GM19328 (cell line): ENCODE data around the gene KMT2D.

Experiments
- ATAC-seq: cut with Tn5 transposase; IDR thresholded peaks from one replicate; pipeline ENCODE4 v1.9.1; 2021; ENCODE audit warnings: mild to moderate bottlenecking, moderate library complexity; ENCODE audit not compliant: unreplicated experiment

KMT2D gene

DNA sequence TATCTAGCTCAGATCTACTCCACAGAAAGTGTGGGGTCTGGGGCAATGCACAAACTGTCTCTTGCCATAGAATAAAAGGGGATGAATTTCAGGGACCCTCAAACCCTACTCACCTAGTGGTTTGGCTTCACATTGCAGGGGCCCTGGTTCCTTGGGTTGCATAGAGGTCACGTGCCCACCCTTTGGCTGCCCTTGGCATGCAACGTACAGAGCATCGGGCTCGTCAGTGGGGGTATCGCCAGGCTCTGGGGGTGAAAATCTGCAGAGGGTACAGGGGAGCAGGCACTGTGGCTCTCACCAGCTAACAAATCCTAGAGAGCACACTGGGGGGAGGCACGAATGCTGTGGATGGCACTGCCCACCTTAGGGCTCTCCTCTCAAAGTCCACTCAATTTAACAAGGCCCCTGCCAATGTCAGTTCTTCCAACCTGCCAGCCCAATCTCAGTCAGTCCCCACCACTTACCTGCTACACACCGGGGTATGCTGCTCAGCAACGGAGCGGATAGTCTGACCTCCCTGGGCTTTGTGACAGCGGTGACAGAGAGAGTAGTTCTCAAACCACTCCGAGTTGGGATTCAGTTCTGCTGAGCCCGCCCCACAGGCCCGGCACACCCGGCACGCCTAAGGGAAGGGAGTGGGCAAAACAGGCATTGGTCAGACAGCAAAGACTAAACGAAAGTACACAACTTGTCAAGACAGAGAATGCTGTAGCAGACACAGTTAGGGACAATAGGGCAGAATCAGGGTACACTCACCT lies 8.0 kb downstream of the KMT2D start:
- no peak for ATAC-seq

DNA sequence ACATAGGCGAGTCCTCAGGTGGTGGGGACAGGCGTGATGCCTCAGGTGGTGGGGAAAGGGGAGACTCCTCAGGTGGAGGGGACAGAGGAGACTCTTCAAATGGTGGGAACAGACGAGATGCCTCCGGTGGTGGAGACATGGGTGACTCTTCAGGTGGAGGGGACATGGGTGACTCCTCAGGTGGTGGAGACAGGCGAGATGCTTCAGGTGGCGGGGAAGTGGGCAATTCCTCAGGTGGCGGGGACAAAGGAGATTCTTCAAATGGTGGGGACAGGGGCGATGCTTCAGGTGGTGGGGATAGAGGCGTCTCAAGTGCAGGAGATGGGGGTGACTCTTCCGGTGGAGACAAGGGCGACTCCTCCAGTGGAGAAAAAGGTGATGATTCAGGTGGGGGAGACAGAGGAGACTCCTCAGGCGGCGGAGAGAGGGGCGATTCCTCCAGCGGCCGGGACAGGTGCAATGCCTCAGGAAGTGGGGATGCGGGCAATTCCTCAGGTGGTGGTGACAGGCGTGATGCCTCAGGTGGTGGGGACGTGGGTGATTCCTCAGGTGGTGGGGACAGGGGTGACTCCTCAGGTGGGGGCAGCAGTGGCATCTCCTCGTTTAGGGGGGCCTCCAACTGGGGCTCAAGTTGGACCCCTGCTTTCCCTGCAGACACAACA lies 8.7 kb downstream of the KMT2D start:
- ATAC-seq: no peak

DNA sequence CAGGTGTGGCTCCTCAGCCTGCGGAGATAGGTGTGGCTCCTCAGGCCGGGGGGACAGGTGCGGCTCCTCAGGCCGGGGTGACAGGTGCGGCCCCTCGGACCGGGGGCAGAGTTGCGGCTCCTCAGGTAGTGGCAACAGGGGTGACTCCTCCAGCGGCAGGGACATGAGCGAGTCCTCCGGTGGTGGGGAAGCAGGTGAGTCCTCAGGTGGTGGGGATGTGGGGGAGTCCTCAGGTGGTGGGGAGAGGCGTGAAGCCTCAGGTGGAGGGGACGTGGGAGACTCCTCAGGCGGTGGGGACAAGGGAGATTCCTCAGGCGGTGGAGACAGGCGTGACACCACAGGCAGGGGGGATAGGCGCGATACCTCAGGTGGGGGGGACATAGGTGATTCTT lies 9.2 kb downstream of the KMT2D start:
- ATAC-seq: no peak

DNA sequence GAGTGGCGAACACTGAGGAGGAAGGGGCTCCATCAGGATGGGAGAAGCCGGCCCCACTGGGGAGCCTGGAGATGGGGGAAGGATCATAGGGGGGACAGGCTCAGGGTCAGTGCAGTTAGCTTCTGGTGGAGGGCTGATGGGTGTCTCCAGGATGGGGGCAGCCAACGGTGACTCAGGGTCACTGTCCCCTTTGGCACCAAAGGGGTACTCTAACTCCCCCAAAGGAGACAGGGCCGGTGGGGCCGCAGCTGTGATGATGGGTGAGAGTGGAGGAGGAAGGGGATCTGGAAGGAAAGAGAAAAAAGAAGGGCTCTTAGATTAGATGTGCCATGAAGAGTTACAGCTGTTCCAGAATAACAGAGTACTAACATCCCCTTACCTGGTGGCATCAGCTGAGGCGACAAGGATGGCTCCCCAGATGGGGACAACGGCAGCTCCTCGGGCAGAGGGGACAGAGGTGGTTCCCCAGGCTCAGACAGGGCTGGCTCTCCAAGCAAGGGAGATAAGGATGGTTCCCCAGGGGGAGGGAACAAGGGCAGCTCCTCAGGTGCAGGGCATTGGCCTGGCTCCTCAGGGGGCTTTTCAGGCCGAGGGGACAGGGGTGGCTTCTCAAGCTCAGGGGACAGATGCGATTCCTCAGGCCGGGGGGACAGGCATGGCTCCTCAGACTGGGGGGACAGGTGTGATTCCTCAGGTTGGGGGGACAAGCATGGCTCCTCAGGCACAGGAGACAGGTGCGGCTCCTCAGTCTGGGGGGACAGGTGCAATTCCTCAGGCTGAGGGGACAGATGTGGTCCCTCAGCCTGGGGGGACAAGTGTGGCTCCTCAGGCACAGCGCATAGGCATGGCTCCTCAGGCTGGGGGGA lies 9.9 kb downstream of the KMT2D start:
- ATAC-seq: no peak

DNA sequence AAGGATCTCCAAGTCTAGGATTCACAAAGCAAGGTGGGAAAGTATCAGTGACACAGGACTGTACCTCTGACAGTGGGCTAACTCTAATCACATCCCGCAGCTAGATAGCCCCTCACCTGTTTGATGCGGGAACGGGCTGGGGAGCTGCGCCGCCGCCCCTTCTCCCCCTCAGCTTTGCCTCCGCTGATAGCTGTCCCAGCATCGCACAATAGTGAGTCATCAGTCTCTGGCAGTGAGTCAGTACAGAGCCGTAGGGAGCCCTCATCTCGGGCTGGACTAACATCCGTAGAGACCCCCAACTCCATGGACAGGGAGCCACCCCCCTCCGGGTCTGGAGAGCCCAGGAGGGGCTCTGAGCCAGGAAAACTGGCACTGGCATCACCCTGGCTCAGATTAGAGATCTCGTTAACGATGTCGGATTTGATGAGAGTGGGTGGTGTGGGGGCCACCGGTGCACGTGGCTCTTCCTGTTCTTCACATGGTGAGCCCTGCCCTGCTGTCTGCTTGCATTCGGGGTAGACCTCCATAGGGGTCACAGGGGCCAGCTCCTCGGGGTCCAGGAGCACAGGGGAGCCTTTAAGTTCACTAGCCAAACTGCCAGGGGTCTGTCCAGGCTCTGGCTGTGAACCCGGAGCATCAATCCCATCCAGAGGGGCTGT lies 10.9 kb downstream of the KMT2D start:
- ATAC-seq: no peak

DNA sequence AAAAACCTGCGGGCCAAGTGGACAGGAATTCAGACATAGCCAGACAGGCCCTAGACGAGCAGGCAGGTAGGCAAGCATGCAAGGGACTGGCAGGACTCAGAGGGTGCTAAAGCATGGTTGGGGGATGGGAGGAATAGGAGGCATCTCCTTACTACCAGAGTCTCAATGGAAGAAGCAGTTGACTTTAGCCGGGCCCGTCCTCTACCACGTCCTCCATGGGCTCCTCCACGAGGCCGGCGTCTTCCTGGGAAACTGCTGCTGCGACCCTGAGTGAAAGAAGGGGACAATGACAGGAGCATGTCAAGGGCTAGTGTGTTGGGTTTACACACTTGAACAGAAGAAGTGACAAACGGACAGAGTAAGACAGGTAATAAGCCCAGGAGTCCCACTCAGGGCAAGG lies 11.6 kb downstream of the KMT2D start:
- ATAC-seq: no peak

DNA sequence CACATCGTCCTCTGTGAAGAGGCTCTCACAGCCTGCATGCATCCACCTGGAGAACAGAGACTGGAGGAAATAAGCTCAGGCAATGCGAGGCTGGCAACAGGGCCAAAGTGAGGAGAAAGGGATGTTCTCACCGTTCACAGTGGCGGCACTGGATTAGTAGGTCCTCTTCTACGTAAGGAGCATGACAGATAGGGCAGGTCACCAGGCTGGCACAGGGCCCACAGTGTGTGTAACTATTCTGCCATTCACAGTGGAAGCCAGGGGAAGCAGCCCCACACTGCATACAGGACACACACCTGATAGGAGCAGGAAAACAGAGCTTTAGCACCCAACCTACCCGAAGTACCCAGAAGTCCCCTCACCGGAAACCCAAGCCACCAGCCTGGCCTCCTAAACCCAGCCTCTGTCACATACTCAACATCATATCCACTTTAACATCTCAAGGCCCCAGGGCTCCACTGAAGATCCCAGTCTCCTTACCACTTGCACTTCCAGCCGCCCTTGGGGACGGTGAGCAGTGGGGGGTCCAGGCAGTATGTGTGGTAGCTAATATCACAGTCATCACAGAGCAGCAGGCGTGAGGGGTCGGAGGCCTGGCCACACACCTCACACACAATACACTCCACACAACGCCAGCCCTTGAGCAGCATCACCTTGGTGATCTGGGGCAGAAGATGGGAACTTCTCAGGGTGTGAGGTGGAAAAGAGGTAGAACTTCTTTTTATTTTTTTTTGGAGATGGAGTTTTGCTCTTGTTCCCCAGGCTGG lies 14.3 kb downstream of the KMT2D start:
- no peak for ATAC-seq

DNA sequence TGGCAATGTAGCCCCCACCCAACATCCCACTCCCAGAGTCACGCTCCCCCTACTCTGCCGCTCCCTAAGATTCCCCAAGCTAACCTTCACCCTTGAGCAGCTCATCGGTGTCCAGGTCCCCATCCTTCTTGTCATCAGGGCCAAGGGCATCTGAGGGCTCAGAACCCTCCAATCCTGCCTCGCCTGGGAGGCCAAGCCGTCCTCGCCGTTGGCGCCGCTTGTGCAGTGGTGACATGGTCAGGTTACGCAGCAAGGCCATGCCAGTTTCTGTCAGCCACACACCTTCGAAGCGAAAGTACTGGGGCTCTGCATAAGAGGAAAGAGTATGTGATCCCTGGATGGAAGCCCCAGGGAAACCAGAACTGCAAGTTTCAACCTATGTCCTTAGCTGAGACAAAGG lies 15.9 kb downstream of the KMT2D start:
- no peak for ATAC-seq

DNA sequence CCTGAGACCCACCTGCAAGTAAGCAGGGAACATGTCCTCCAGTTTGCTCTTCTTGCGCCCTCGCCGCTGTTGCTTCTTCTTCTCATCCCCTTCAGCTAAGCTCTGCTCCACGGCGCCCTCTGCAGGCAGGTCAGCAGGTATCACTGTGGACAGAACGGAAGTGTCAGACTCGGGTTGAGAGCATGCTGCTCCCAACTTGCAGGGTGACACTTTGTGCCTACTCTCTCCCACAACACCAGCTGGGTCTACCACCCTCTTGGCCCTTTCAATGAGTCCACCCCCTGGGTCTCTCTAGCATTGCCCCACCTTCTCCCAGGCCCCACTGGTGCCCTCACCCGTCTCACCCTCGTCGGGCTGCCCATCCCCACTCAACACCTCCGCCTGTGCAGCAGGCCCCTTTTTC lies 16.7 kb downstream of the KMT2D start:
- no peak for ATAC-seq

DNA sequence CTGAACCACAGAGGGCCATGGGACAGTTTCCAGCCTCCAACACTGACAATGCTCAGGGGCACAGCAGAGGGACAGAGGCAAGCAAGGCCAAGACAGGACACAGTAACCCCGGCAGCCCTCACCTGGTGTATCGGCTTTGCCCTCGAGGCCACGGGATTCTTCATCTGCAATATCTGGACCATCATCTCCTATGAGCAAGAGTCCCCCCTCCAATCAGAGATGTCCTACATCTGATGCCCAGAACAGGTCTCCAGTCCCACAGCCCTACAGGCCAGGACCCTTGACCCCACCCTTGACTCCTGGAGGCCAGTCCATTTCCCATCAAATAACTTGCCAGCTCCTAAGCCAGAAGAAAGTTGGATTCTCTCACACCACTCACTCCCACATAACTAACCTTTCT lies 17.4 kb downstream of the KMT2D start:
- ATAC-seq: no peak

DNA sequence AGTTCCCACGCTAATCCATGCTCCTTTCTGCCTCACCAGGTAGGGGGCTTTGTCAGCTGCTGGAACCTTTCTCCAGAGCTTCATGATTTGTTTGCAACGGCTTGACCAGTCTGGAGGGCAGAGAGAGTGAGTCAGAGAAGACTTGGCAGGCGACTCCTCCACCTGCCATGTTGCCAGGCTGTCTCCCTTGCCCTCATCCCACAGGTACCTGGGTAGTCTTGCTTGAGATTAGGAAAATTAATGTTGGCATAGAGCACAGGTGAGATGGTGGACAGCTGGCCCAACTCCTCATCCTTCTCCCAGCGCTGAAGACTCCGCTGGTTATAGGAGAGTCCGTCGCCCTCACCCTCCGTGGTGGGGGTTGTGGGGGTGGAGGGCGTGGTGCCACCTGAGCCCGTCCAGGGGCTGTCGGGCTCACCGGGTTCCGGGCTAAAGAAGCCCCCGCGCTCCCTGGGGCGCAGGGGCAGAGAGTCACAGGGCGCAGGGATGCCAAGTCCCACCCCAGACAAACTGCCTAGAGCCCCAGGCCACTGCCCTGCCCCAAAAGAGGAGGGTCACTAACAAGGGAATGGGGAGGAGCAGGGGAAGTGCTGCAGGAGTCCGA lies 18.6 kb downstream of the KMT2D start:
- no peak for ATAC-seq

DNA sequence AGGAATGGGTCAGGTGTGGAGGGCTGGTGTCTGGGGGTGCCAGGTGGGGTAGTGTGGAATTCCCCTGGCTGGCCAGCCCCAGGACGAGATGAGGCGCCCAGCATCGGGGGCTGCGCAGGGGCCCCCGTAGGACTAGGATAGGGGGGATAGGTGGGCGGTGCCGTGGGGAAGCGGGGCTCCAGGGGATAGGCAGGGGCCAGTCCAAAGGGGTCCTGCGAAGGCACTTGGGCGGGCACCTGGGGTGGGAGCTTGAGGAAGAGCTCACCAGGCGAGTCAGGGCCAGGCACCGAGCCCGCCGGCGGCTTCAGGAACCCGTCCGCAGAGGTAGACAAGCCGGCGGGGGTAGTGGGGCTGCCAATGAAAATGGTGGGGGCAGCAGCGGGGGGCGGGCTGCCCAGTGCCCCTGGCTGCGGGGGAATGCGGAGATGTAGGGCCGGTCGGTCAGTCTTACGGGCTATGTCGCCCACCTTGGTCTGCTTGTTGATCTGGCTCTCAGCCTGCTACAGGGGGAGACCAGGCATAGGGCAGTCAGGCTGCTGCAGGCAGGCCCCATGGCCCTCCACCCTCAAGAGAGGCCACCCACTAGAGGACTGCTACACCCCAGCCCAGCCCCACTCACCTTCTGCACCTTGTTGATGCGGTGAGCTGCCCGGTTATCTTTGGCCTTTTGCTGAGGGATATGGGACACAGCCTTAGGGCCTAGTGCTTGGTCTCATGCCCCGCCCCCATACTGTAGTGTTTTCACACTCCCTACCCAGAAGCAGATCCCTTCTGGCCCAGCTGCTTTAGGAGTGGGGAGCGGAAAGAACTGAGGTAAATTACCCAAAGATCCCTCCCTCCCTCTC lies 19.3 kb downstream of the KMT2D start:
- ATAC-seq: no peak

DNA sequence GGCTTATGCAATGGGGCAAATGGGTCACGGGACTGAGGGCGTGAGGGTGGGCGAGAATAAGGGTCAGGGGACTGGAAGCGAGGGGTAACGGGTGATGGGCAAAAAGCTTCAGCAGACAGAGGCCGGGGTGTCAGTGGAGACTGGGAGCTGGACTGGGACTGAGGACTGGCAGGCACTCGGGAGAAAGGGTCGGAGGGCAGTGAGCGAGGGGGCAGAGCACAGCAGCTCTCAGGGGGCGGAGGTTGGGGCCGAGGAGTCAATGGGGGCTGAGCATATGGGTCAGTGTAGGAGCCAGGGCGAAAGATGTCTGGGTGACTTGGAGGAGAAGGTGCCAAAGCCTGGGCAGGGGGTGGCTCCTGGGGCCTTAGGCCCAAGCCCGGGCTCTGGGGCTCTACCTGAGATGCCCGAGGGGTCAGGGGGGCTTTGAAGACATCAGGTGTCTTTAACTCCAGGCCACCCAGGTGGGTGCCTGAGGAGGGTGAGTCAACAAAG lies 20.2 kb downstream of the KMT2D start:
- ATAC-seq: no peak

DNA sequence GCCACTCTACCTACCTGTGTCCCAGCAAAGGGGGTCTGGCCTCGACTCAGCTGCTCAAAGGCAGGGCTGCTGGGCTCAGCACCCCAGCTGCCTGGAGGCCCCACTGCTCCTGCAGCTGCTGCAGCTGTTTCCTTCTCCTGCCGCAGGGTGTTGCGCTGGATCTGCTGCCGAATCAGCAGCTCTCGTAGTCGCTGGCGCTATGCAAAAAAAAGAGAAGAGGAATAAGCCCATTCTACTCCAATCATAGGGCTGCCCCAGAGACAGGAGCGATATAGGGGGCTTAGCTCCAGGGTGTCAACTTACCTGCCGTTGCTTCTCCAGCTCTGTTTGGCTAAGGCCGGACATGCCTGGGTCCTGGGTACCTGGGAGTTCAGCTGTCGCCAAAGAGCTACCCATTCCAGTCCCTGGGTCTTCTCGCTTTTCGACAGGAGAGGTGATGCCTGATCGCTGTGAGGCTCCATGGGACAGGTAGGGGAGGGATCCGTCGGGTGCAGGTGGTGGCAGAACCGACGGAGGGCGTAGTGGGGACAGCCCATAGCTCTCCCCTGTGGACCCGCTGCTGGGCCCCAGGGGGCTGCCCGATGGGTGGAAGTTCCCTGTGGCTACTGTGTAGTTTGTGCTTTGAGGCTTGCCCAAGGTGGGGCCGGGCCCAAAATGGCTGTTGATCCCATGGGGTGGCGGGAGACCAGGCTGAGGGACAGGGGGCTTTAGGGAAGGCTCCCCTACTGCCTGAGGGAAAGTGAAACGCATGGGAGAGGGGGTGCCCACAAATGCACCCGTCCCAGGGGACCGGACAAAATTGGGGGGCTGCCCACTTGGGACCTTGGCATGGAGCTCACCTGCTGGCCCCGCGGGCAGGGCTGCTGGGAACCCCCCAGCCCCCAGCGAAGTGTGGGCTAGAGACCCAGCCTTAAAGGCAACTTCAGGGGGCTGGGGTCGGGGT lies 20.9 kb downstream of the KMT2D start:
- ATAC-seq: no peak

DNA sequence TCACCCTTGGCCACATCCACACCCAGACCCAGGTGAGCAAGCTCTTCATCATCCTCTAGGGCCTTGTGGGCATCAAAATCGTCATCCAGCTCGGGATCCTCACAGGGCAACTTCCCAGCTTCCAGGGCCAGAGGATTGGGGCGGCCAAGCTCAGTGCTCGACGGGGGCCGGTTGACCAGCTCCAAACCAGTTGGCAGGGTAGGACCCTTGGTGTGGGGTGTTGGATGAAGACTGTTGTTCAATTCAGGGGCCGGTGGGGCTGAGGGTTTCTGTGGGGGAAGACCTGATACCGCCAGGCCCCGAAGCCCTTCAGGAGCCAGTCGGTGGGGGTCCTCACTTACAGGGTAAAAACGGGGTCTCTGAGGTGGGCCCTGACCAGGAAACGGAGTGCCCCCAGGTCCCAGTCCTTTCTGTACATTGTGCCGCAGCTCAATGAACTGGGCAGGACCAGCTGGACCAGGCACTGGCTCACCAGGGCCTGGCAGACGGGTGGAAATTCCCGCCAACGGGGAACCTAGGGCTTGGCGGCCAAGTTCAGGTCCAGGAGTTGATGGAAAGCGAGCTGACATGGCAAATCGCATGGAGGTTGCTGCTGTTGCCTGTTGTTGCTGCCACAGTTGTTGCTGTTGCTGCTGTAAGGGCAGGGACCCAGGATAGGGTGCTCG lies 22.2 kb downstream of the KMT2D start:
- ATAC-seq: no peak

DNA sequence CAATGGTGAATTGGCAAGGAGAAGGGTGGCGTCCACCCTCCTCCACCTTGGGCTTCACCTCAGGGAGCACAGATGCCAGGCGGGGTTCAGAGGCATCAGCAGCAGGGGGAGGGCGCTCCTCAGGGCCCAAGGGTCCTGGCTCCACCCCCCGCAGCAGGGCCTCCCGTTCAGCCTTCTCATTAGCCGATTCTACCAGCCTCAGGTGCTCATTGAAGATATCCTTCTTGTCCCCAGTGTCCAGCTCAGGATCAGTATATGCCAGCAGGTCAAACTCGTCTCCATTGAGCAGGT lies 22.7 kb downstream of the KMT2D start:
- ATAC-seq: no peak

DNA sequence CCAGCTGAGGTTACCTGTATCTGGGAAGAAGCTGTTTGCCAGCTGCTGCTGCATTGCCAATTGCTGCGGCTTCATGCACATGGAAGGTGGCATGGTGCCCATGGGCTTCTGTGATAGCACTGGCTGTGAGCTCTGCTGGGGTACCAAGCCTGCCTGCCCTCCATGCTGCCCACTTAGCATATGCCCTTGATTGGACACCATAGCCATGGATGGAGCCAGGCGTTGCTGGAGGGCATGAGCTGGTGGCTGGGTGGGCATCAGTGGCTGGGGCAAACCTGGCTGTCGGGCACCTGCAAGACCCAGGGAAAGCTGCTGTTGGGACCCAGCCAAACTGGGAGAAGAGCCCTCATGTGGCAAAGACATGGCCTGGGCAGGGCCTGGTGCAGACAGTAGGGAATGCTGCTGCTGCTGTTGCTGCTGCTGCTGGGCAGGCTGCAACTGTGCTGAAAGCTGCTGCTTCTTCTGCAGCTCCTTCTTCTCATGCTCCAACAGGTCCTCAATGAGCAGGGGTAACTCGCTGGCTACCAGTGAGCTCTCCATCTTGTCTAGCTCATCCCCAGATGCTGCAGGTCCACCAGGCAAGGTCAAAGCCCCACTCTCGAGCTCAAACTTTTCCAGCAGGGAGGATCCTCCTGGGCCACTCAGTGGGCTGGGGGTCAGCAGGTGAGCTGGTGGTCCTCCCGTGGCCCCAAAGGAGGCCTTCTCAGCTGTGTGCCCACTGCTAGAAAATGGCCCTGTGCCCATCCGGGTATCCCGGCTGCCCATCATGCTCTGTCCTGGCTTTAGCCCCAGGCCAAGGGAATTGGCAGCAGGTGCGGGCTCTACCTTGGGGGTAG lies 23.3 kb downstream of the KMT2D start:
- ATAC-seq: no peak
